A549 (cell line): ENCODE results near the gene C1orf87. TPM values are rescaled to one million over a fixed set of nuclear protein-coding genes. Genes with fewer than 3 reads are reported as not detected.

Experiments used
- ATAC-seq, 2 experiments: fragments of 200-7000 bp in 1 of 2; fragments of >200 bp in 1 of 2; cut with Nextera tagmentation in 1 of 2; cut with Tn5 transposase in 1 of 2; 3 replicates each; pipeline versions ENCODE4 v1.8.0 to v1.9.1; 2018 to 2020; ENCODE audit warnings: mild to moderate bottlenecking in 1 of 2, moderate library complexity in 1 of 2
- CTCF ChIA-PET: fragments of 300-600 bp; sonication (Branson Sonifier 250); formaldehyde crosslinking; extraction: SDS; loops from one replicate; lab custom pipeline; 2021; ENCODE audit warnings: antibody characterized with exemption, inconsistent platforms; lab: Yijun Ruan, JAX
- POLR2A ChIA-PET: fragments of 350-600 bp; formaldehyde crosslinking; extraction: SDS; loops from one replicate; lab custom pipeline; 2021; ENCODE audit warnings: antibody characterized with exemption, inconsistent platforms; lab: Yijun Ruan, JAX
- DNase-seq, 2 experiments: peaks; one replicate each; pipeline versions ENCODE4 v3.0.0 to v3.0.0-alpha.2; 2011 to 2016; ENCODE audit warnings: low read depth in 1 of 2, low spot score in 1 of 2
- FAIRE-seq: peaks from 2 replicates; lab custom pipeline; 2011; peaks lifted over from hg19 to GRCh38; lab: Jason Lieb, UNC
- H3K27ac ChIP-seq, 2 experiments: fragments of >200 bp; sonication (Bioruptor Twin); formaldehyde crosslinking; 3 replicates each; pipeline ENCODE4 v1.5.1; 2016 to 2017
- H3K4me1 ChIP-seq: fragments of >200 bp; sonication (Bioruptor Twin); formaldehyde crosslinking; 3 replicates; pipeline ENCODE4 v1.6.1; 2016
- H3K4me2 ChIP-seq: fragments of >200 bp; sonication (Bioruptor Twin); formaldehyde crosslinking; 3 replicates; pipeline ENCODE4 v1.6.1; 2016
- H3K4me3 ChIP-seq: fragments of >200 bp; sonication (Bioruptor Twin); formaldehyde crosslinking; 3 replicates; pipeline ENCODE4 v1.5.1; 2016
- H3K9me3 ChIP-seq: fragments of >200 bp; sonication (Bioruptor Twin); formaldehyde crosslinking; 3 replicates; pipeline ENCODE4 v1.6.1; 2016
- CBX2 ChIP-seq: fragments of 200-600 bp; sonication (generic); IDR thresholded peaks from 2 replicates; pipeline ENCODE4 v1.6.1; 2016; ENCODE audit warnings: low read depth, mild to moderate bottlenecking, borderline replicate concordance
- CHD2 ChIP-seq: fragments of 150-350 bp; IDR thresholded peaks from 2 replicates; pipeline ENCODE4 v1.6.1; 2014; ENCODE audit warnings: low read length; ENCODE audit not compliant: partially characterized antibody
- CHD4 ChIP-seq: fragments of 200-600 bp; sonication (generic); IDR thresholded peaks from 2 replicates; pipeline ENCODE4 v1.6.1; 2016; ENCODE audit warnings: antibody characterized with exemption, mild to moderate bottlenecking, borderline replicate concordance
- EHF ChIP-seq: fragments of 250-450 bp; sonication (Bioruptor Pico); IDR thresholded peaks from 2 replicates; pipeline ENCODE4 v1.5.0; 2020; ENCODE audit warnings: mild to moderate bottlenecking
- EP300 ChIP-seq, 2 experiments: fragments of >200 bp; sonication (Bioruptor Twin); formaldehyde crosslinking; IDR thresholded peaks; 2 replicates in 1 of 2; 3 replicates in 1 of 2; pipeline ENCODE4 v1.6.1; 2016 to 2017
- FOSL2 ChIP-seq, 2 experiments: fragments of 450-650 bp in 1 of 2; fragments of >200 bp in 1 of 2; sonication (Bioruptor Twin) in 1 of 2; formaldehyde crosslinking; IDR thresholded peaks; 2 replicates each; pipeline versions ENCODE4 v1.5.0 to v1.6.1; 2016 to 2020; ENCODE audit warnings: mild to moderate bottlenecking in 1 of 2, moderate library complexity in 1 of 2
- HDAC2 ChIP-seq: fragments of 200-600 bp; sonication (generic); IDR thresholded peaks from 2 replicates; pipeline ENCODE4 v1.6.1; 2016
- HEYL ChIP-seq: fragments of 250-450 bp; sonication (Bioruptor Pico); IDR thresholded peaks from 2 replicates; pipeline ENCODE4 v1.8.0; 2021; ENCODE audit warnings: mild to moderate bottlenecking, moderate library complexity
- HOXA7 ChIP-seq: fragments of 250-450 bp; sonication (Bioruptor Pico); IDR thresholded peaks from 2 replicates; pipeline ENCODE4 v1.5.0; 2020; ENCODE audit warnings: mild to moderate bottlenecking, moderate library complexity
- JUN ChIP-seq, 2 experiments: fragments of >200 bp; sonication (Bioruptor Twin); formaldehyde crosslinking; IDR thresholded peaks; 2 replicates in 1 of 2; 3 replicates in 1 of 2; pipeline ENCODE4 v1.6.1; 2016 to 2017
- MYC ChIP-seq: IDR thresholded peaks from 2 replicates; pipeline ENCODE4 v1.6.1; 2012; ENCODE audit warnings: mild to moderate bottlenecking, inconsistent platforms, low read length, improper control_type of control experiment, borderline replicate concordance
- NFE2L2 ChIP-seq: fragments of 150-350 bp; conservative IDR thresholded peaks from 2 replicates; pipeline ENCODE4 v1.6.1; 2014; ENCODE audit warnings: low read length
- PHF8 ChIP-seq: fragments of 200-600 bp; sonication (generic); IDR thresholded peaks from 2 replicates; pipeline ENCODE4 v1.6.1; 2016; ENCODE audit warnings: low read depth, mild to moderate bottlenecking, antibody characterized with exemption, moderate library complexity, borderline replicate concordance
- RAD21 ChIP-seq, 2 experiments: fragments of >200 bp in 1 of 2; sonication (Bioruptor Twin) in 1 of 2; formaldehyde crosslinking in 1 of 2; IDR thresholded peaks in 1 of 2; conservative IDR thresholded peaks in 1 of 2; 2 replicates in 1 of 2; 3 replicates in 1 of 2; pipeline ENCODE4 v1.6.1; 2012 to 2018; ENCODE audit warnings: inconsistent platforms in 1 of 2
- RARB ChIP-seq: fragments of 250-450 bp; sonication (Bioruptor Pico); IDR thresholded peaks from 2 replicates; pipeline ENCODE4 v1.8.0; 2021; ENCODE audit warnings: mild to moderate bottlenecking, moderate library complexity
- RCOR1 ChIP-seq: fragments of 150-350 bp; IDR thresholded peaks from 2 replicates; pipeline ENCODE4 v1.6.1; 2014; ENCODE audit warnings: antibody characterized with exemption, low read length, low read depth
- RFX5 ChIP-seq: fragments of 450-650 bp; IDR thresholded peaks from 2 replicates; pipeline ENCODE4 v1.7.1; 2014; ENCODE audit warnings: antibody characterized with exemption, mild to moderate bottlenecking, moderate library complexity
- ZC3H11A ChIP-seq: fragments of 450-650 bp; IDR thresholded peaks from 2 replicates; pipeline ENCODE4 v1.6.1; 2014; ENCODE audit warnings: antibody characterized with exemption, mild to moderate bottlenecking
- ZFP36 ChIP-seq: fragments of 450-650 bp; IDR thresholded peaks from 2 replicates; pipeline ENCODE4 v1.6.1; 2014; ENCODE audit warnings: borderline replicate concordance; ENCODE audit not compliant: partially characterized antibody
- ZSCAN20 ChIP-seq: fragments of 250-450 bp; sonication (Bioruptor Pico); IDR thresholded peaks from 2 replicates; pipeline ENCODE4 v1.8.0; 2022; ENCODE audit warnings: mild to moderate bottlenecking, moderate library complexity
- WGBS: methylation state at CpG from one replicate; pipeline ENCODE4 v1.1.6; 2017; ENCODE audit errors: missing lambda C conversion rate; 5-methylcytosine and 5-hydroxymethylcytosine counted together
- polyA plus RNA-seq, 4 experiments: library from polyadenylated mRNA; depleted of rRNA in 3 of 4; stranded (reverse); fragments of >200 nt; fragmentation: RNase III in 1 of 4; extraction: RNeasy Plus Mini Kit Qiagen cat#74134 plus additional on column Dnase treatment in 1 of 4; gene quantifications; 2 replicates in 3 of 4; 3 replicates in 1 of 4; pipeline ENCODE4 v1.2.3, GENCODE V29; 2011 to 2017
- TF ChIP-seq, protein P1 (sequence below): fragments of >200 bp; sonication (Bioruptor Twin); formaldehyde crosslinking; IDR thresholded peaks from 2 replicates; pipeline ENCODE4 v1.6.1; 2016
- TF ChIP-seq, protein P2 (sequence below): IDR thresholded peaks from 2 replicates; pipeline ENCODE4 v1.6.1; 2012
- TF ChIP-seq, protein P3 (sequence below): IDR thresholded peaks from 2 replicates; pipeline ENCODE4 v1.6.1; 2012
- TF ChIP-seq, protein P4 (sequence below): fragments of >200 bp; sonication (Bioruptor Twin); formaldehyde crosslinking; IDR thresholded peaks from 3 replicates; pipeline ENCODE4 v1.5.1; 2016

C1orf87 gene
- polyA plus RNA-seq, 2 of the 4 experiments (the other 2 are of a cell fraction): not detected

DNA sequence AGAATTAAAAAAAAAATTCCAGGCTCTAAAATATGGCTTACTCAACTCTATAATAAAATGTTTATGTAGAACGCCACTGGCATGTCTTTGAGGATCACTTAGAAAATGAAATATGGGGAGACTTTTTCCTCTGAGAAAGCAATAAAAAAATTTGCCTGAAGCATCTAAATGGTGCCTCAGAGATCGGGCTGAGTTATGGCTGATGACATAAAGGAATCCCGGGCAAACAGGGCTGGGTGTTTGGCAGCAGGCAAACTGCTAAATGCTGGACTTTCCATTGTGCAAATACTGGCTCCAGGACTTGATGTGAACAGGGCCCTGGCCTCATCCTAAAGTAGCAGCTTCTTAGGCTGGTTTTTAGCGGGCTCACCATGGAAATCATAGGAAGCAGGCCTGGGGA, 44.5 kb upstream of the C1orf87 start (continued):
- no peak for TF ChIP-seq NFE2L2

DNA sequence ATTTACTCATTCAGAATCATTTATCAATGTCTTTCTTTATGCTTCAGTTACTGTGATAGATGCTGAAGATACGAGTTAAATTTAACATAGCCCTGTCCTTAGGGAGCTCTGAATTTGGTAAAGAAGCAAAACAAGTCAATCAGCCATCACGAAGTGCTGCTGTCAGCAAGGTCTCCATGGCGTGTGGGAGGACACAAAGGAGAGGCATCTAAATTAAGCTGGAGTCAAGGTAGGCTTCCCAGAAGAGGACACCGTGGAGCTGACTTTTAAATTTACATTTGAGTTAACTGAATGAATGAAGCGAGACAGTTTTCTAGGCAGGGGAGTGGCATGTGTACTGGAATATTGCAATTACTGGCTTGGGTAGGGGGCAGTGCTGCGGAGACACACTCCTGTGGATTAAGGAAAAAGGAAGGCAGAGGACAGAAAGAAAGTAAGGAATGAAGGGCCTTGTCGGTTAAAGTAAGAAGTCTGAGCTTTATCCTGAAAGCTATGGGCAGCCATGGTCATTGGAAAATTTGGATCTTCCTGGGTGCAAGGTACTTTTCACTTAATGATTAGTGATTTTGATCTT, 41.3 kb upstream of the C1orf87 start:
- Histone ChIP-seq H3K27ac (no peak overlapping the region), H3K9me3 (no peaks in the 10 kb centered on the region), H3K4me2 (no peak overlapping the region), H3K4me3 (no peak overlapping the region), H3K4me1 (no peaks in the 10 kb centered on the region)
- TF ChIP-seq, protein P1, sequence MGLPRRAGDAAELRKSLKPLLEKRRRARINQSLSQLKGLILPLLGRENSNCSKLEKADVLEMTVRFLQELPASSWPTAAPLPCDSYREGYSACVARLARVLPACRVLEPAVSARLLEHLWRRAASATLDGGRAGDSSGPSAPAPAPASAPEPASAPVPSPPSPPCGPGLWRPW: no peak
- TF ChIP-seq PHF8: no peak
- no peak for TF ChIP-seq RAD21 (conservative IDR thresholded peaks at IDR 0.05 in 1 of 2, IDR thresholded peaks at IDR 0.05 in 1 of 2)
- TF ChIP-seq RFX5: no peak
- TF ChIP-seq RCOR1: no peak
- TF ChIP-seq, protein P2, sequence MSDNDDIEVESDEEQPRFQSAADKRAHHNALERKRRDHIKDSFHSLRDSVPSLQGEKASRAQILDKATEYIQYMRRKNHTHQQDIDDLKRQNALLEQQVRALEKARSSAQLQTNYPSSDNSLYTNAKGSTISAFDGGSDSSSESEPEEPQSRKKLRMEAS: no peak
- ATAC-seq (no peak), DNase-seq (no peak), FAIRE-seq (no peak)
- ChIA-PET CTCF (interaction anchor here (0.6 kb wide), 1 partner anchor 1102 kb away, joined by 3 read pairs; no protein-coding TSS in a partner anchor), POLR2A (no interaction called here)
- 19% methylated on average over 7 of the region's 7 CpGs for WGBS

DNA sequence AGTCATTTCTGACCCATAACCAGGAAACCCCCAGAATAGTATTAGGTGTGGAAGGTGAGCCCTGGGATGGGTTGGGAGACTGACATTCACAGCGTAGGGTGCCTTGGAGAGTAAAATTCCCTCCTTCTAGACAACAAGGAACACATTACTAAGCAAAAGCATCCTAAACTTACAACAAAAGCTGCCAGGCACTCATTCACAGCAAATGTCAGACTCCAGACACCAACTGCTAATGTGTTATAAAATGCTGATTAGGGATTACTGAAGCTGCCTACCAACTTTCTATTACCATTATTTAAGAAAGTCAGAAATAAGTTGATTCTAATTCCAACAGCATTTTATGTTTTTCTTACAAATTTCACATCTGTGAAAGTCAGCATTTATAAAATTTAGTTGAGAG, 40.0 kb upstream of the C1orf87 start:
- TF ChIP-seq, protein P3, sequence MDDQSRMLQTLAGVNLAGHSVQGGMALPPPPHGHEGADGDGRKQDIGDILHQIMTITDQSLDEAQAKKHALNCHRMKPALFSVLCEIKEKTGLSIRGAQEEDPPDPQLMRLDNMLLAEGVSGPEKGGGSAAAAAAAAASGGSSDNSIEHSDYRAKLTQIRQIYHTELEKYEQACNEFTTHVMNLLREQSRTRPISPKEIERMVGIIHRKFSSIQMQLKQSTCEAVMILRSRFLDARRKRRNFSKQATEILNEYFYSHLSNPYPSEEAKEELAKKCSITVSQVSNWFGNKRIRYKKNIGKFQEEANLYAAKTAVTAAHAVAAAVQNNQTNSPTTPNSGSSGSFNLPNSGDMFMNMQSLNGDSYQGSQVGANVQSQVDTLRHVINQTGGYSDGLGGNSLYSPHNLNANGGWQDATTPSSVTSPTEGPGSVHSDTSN: no peak
- TF ChIP-seq MYC (no peak), ZC3H11A (no peak), RAD21 (conservative IDR thresholded peaks at IDR 0.05 in 1 of 2, IDR thresholded peaks at IDR 0.05 in 1 of 2) (no peak), CHD4 (no peak), ZSCAN20 (CRISPR knock-in tag) (no peak), JUN (IDR thresholded peaks at IDR 0.05) (no peak), HDAC2 (no peak), EHF (CRISPR knock-in tag) (no peak), ZFP36 (no peak), FOSL2 (IDR thresholded peaks at IDR 0.05) (no peak), FOSL2 (CRISPR knock-in tag; IDR thresholded peaks at IDR 0.05) (no peak), CBX2 (no peak), CHD2 (no peak), RARB (no peak), HEYL (CRISPR knock-in tag) (no peak), HOXA7 (CRISPR knock-in tag) (no peak), RFX5 (no peak), EP300 (IDR thresholded peaks at IDR 0.05) (no peak)
- TF ChIP-seq, protein P2: no peak
- TF ChIP-seq, protein P4, sequence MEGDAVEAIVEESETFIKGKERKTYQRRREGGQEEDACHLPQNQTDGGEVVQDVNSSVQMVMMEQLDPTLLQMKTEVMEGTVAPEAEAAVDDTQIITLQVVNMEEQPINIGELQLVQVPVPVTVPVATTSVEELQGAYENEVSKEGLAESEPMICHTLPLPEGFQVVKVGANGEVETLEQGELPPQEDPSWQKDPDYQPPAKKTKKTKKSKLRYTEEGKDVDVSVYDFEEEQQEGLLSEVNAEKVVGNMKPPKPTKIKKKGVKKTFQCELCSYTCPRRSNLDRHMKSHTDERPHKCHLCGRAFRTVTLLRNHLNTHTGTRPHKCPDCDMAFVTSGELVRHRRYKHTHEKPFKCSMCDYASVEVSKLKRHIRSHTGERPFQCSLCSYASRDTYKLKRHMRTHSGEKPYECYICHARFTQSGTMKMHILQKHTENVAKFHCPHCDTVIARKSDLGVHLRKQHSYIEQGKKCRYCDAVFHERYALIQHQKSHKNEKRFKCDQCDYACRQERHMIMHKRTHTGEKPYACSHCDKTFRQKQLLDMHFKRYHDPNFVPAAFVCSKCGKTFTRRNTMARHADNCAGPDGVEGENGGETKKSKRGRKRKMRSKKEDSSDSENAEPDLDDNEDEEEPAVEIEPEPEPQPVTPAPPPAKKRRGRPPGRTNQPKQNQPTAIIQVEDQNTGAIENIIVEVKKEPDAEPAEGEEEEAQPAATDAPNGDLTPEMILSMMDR: no peak
- ChIA-PET CTCF (no interaction called here), POLR2A (no interaction called here)
- H3K27ac ChIP-seq: no peak overlapping the region
- 0% methylated on average over 1 of the region's 1 CpG for WGBS
- no peak overlapping the region for H3K4me2 ChIP-seq
- DNase-seq: no peak
- H3K4me3 ChIP-seq: no peak overlapping the region
- ATAC-seq: no peak
- FAIRE-seq: no peak
- H3K9me3 ChIP-seq: no peaks in the 10 kb centered on the region
- H3K4me1 ChIP-seq: no peaks in the 10 kb centered on the region
